PFSK-1 (cell line): ENCODE measurements around the gene MAD1L1.

ENCODE experiments used
- FOXP2 ChIP-seq: optimal IDR thresholded peaks from 2 replicates; pipeline ENCODE3; 2011; ENCODE audit warnings: borderline replicate concordance, control low read depth, inconsistent platforms; ENCODE audit not compliant: insufficient read depth; ENCODE audit errors: extremely low read length, extremely low read depth
- POLR2AphosphoS5 ChIP-seq: IDR thresholded peaks from 2 replicates; pipeline ENCODE4 v1.6.1; 2012; ENCODE audit warnings: low read depth, mild to moderate bottlenecking, control low read depth, low read length, moderate library complexity
- SIN3A ChIP-seq: IDR thresholded peaks from 2 replicates; pipeline ENCODE4 v1.6.1; 2012; ENCODE audit warnings: mild to moderate bottlenecking, low read length, moderate library complexity, borderline replicate concordance; ENCODE audit not compliant: insufficient read depth
- TAF1 ChIP-seq: IDR thresholded peaks from 2 replicates; pipeline ENCODE4 v1.6.1; 2012; ENCODE audit warnings: low read length, control low read depth, borderline replicate concordance; ENCODE audit not compliant: insufficient read depth
- TF ChIP-seq, protein P1 (sequence below), 2 experiments: IDR thresholded peaks; 2 replicates each; pipeline versions ENCODE4 v1.6.1 to v1.8.0; 2011 to 2012; ENCODE audit warnings: low read depth in 2 of 2, low read length in 2 of 2, control low read depth in 1 of 2, inconsistent platforms in 1 of 2, mild to moderate bottlenecking in 1 of 2, moderate library complexity in 1 of 2; ENCODE audit not compliant: insufficient read depth in 1 of 2

MAD1L1 gene

DNA sequence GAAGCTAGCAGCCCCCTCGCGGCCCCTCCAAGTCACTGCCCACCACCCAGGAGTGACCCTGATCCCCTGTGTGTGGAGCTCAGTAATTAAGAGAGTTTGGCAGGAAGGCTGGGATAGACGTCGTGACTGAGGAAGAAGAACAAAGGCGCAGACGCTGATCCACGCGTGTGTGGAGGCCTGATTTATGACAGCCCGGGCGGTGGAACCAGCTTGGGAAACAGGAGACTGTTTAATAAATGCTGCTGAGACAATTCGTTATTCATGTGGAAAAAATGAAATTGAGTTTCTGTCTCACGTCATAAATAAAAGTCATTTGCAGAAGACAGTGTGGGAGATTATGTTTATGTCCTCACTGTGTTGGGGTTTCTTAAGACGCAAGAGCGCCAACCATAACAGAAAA, 431.8 kb downstream of the MAD1L1 start:
- TF ChIP-seq POLR2AphosphoS5 (no peak), TAF1 (no peak), FOXP2 (no peak), SIN3A (no peak)
- TF ChIP-seq, protein P1, sequence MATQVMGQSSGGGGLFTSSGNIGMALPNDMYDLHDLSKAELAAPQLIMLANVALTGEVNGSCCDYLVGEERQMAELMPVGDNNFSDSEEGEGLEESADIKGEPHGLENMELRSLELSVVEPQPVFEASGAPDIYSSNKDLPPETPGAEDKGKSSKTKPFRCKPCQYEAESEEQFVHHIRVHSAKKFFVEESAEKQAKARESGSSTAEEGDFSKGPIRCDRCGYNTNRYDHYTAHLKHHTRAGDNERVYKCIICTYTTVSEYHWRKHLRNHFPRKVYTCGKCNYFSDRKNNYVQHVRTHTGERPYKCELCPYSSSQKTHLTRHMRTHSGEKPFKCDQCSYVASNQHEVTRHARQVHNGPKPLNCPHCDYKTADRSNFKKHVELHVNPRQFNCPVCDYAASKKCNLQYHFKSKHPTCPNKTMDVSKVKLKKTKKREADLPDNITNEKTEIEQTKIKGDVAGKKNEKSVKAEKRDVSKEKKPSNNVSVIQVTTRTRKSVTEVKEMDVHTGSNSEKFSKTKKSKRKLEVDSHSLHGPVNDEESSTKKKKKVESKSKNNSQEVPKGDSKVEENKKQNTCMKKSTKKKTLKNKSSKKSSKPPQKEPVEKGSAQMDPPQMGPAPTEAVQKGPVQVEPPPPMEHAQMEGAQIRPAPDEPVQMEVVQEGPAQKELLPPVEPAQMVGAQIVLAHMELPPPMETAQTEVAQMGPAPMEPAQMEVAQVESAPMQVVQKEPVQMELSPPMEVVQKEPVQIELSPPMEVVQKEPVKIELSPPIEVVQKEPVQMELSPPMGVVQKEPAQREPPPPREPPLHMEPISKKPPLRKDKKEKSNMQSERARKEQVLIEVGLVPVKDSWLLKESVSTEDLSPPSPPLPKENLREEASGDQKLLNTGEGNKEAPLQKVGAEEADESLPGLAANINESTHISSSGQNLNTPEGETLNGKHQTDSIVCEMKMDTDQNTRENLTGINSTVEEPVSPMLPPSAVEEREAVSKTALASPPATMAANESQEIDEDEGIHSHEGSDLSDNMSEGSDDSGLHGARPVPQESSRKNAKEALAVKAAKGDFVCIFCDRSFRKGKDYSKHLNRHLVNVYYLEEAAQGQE (IDR thresholded peaks at IDR 0.05; ENCODE audit: insufficient read depth in 1 of 2, low read depth in 2 of 2, low read length in 2 of 2), result no peak

DNA sequence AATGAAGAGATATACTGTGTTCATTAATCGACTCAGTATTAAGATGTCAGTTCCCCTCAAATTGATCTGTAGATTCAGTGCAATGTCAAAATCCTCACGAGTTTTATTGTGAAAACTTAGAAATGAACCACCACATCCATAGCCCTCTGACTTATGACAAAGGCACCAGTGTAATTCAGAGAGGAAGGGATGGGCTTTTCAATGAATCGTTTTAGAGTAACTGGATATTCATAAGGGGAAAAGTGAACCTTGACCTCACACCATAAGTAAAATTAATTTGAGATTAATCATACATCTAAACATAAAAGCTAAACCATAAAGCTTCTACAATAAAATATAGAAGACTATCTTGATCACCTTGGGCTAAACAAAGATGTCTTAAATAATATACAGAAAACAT, 434.6 kb downstream of the MAD1L1 start:
- TF ChIP-seq POLR2AphosphoS5, result no peak
- no peak for TF ChIP-seq TAF1
- TF ChIP-seq SIN3A, result no peak
- TF ChIP-seq, protein P1 (IDR thresholded peaks at IDR 0.05; ENCODE audit: insufficient read depth in 1 of 2, low read depth in 2 of 2, low read length in 2 of 2), result no peak
- no peak for TF ChIP-seq FOXP2

DNA sequence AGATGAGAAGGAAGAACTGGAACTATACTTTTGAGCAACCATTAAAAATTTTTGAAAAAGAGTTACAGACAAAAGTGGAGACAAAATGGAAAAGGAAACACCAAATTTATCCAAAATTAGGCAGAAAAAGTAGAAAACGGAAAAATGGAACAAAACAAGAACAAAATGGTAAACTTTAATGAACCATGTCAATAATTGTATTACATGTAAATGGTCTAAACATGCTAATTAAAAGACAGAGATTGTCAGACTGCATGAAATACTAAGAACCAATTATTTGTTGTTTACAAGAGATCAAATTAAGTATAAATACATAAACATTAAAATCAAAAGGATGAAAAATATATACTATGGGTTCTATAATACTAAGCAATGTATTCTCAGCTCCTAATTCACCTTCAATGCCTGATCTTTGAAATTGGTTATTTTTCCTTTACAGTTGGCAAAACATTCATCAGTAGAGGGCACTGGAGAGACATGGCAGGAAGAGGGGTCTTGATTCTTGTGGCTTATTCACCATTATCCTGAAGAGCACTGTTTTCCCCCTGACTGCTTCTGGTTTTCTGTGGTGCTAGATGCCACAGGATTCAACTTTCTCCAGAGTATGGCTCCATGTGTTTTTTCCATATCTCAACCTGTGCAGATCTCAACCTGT, 437.7 kb downstream of the MAD1L1 start:
- TF ChIP-seq TAF1 (no peak), FOXP2 (no peak), SIN3A (no peak), POLR2AphosphoS5 (no peak)
- TF ChIP-seq, protein P1 (IDR thresholded peaks at IDR 0.05; ENCODE audit: insufficient read depth in 1 of 2, low read depth in 2 of 2, low read length in 2 of 2), result no peak

DNA sequence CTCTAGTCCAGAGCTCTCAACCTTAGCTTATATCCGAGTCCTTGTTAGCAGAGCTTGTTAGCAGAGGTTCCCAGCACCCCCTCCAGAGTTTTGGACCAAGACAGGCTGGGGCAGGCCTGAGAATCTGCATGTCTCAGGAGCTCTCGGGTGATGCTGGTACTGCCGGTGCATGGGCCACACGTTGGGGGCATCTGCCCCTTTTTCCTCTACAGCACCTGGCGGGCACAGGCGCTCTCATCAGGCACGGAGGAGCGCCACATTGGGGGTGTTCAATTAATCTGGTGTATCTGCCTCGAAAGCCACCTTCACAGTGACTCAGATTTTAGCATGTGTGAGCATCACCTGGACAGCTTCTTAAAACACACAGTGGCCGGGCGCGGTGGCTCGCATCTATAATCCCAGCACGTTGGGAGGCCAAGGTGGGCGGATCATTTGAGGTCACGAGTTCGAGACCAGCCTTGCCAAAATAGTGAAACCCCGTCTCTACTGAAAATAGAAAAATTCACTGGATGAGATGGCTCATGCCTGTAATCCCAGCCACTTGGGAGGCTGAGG, 445.0 kb downstream of the MAD1L1 start:
- no peak for TF ChIP-seq FOXP2
- no peak for TF ChIP-seq SIN3A
- no peak for TF ChIP-seq POLR2AphosphoS5
- TF ChIP-seq, protein P1 (IDR thresholded peaks at IDR 0.05; ENCODE audit: insufficient read depth in 1 of 2, low read depth in 2 of 2, low read length in 2 of 2), result no peak
- no peak for TF ChIP-seq TAF1
